Neuronal stem cell (in vitro differentiated cells): ENCODE results near the gene DRGX.

ENCODE experiments used
- DNase-seq: peaks from one replicate; pipeline ENCODE4 v3.0.0-alpha.2; 2013; ENCODE audit warnings: low spot score
- H2AFZ ChIP-seq: one replicate; pipeline ENCODE4 v1.6.1; 2013; ENCODE audit warnings: mild to moderate bottlenecking, low read length, inconsistent platforms
- H2AK5ac ChIP-seq: 2 replicates; pipeline ENCODE4 v1.6.1; 2013; ENCODE audit warnings: low read depth, mild to moderate bottlenecking, inconsistent platforms, low read length, moderate library complexity, mixed read lengths
- H2BK120ac ChIP-seq: 2 replicates; pipeline ENCODE4 v1.6.1; 2013; ENCODE audit warnings: low read depth, mild to moderate bottlenecking, inconsistent platforms, low read length, moderate library complexity, mixed read lengths
- H2BK12ac ChIP-seq: one replicate; pipeline ENCODE4 v1.6.1; 2013; ENCODE audit warnings: low read length, inconsistent platforms
- H2BK15ac ChIP-seq: 2 replicates; pipeline ENCODE4 v1.6.1; 2013; ENCODE audit warnings: mild to moderate bottlenecking, low read length, inconsistent platforms, mixed read lengths
- H2BK5ac ChIP-seq: one replicate; pipeline ENCODE4 v1.6.1; 2013; ENCODE audit warnings: inconsistent platforms, mild to moderate bottlenecking, low read length, moderate library complexity
- H3K14ac ChIP-seq: one replicate; pipeline ENCODE4 v1.6.1; 2013; ENCODE audit warnings: low read length, inconsistent platforms
- H3K18ac ChIP-seq: 2 replicates; pipeline ENCODE4 v1.6.1; 2013; ENCODE audit warnings: low read length, inconsistent platforms
- H3K23ac ChIP-seq: 2 replicates; pipeline ENCODE4 v1.6.1; 2013; ENCODE audit warnings: low read depth, mild to moderate bottlenecking, mixed read lengths, low read length, inconsistent platforms; ENCODE audit not compliant: poor library complexity
- H3K27ac ChIP-seq: replicated peaks from 3 replicates; pipeline ENCODE4 v1.5.1; 2013; ENCODE audit warnings: low read length, inconsistent platforms
- H3K27me3 ChIP-seq, 3 experiments: 2 replicates each; pipeline ENCODE4 v1.6.1; 2013; ENCODE audit warnings: low read length in 3 of 3, mild to moderate bottlenecking in 2 of 3, inconsistent platforms in 1 of 3, low read depth in 1 of 3, mixed read lengths in 1 of 3, moderate library complexity in 1 of 3; ENCODE audit not compliant: control insufficient read depth in 3 of 3, insufficient read depth in 3 of 3
- H3K36me3 ChIP-seq, 2 donors: replicated peaks in 1 of 2; 2 replicates each; pipeline ENCODE4 v1.6.1; 2013; ENCODE audit warnings: low read length in 2 of 2; ENCODE audit not compliant: control insufficient read depth in 2 of 2, insufficient read depth in 2 of 2
- H3K4ac ChIP-seq: 2 replicates; pipeline ENCODE4 v1.6.1; 2013; ENCODE audit warnings: inconsistent platforms, mild to moderate bottlenecking, low read length, moderate library complexity
- H3K4me1 ChIP-seq, 2 donors: 1 replicate in 1 of 2; 2 replicates in 1 of 2; pipeline ENCODE4 v1.6.1; 2013; ENCODE audit warnings: low read length in 2 of 2, low read depth in 1 of 2; ENCODE audit not compliant: control insufficient read depth in 2 of 2, insufficient read depth in 1 of 2
- H3K4me2 ChIP-seq: one replicate; pipeline ENCODE4 v1.6.1; 2013; ENCODE audit warnings: mild to moderate bottlenecking, low read length, inconsistent platforms; ENCODE audit not compliant: insufficient read depth, poor library complexity, severe bottlenecking
- H3K4me3 ChIP-seq, 2 donors: 2 replicates each; pipeline ENCODE4 v1.5.1; 2013; ENCODE audit warnings: low read length in 2 of 2, mild to moderate bottlenecking in 2 of 2, inconsistent platforms in 1 of 2, moderate library complexity in 1 of 2
- H3K79me1 ChIP-seq: one replicate; pipeline ENCODE4 v1.6.1; 2013; ENCODE audit warnings: low read depth, mild to moderate bottlenecking, inconsistent platforms, low read length, moderate library complexity
- H3K9ac ChIP-seq: one replicate; pipeline ENCODE4 v1.6.1; 2013; ENCODE audit warnings: mild to moderate bottlenecking, low read depth, low read length, inconsistent platforms; ENCODE audit not compliant: poor library complexity
- H3K9me3 ChIP-seq, 2 donors: replicated peaks in 1 of 2; 2 replicates each; pipeline versions ENCODE3 to v1.6.1; 2013; ENCODE audit warnings: low read length in 2 of 2, mild to moderate bottlenecking in 2 of 2, inconsistent platforms in 1 of 2, low read depth in 1 of 2, mixed read lengths in 1 of 2, moderate library complexity in 1 of 2; ENCODE audit not compliant: control insufficient read depth in 2 of 2, insufficient read depth in 1 of 2
- H4K8ac ChIP-seq: one replicate; pipeline ENCODE4 v1.6.1; 2013; ENCODE audit warnings: low read depth, mild to moderate bottlenecking, inconsistent platforms, low read length, moderate library complexity
- H4K91ac ChIP-seq: one replicate; pipeline ENCODE4 v1.6.1; 2013; ENCODE audit warnings: low read length, low read depth, mild to moderate bottlenecking, inconsistent platforms; ENCODE audit not compliant: poor library complexity
- WGBS, 2 donors: extraction: QIAGEN DNeasy Blood & Tissue Kit; methylation state at CpG; one replicate each; pipeline ENCODE4 v1.1.7; 2013; ENCODE audit warnings: missing lambda C conversion rate in 2 of 2, mixed read lengths in 1 of 2; ENCODE audit not compliant: insufficient read length in 2 of 2, insufficient replicate concordance in 1 of 2; ENCODE audit errors: extremely low coverage in 2 of 2; 5-methylcytosine and 5-hydroxymethylcytosine counted together

Gene DRGX

DNA sequence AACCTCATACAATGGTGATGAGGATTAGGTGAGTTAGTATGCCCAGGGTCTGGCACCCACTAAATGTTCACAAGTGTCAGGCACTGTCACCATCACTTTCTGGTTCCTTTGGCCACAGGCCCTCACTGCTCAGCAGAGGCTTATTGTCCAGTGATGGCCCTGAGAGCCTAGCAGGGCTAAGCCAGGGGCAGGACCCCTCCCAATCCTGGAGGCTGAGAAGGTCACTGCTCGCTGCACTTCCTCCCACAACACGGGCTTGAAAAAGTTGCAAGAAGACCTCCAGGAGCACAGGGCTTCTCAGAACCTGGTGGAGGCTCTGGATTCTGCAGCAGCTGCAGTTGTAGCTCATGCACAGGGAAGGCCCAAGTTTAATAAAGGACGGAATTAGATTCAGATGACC, 48.1 kb downstream of the DRGX start:
- no peak overlapping the region for H3K14ac ChIP-seq
- no peaks in the 10 kb centered on the region for H3K79me1 ChIP-seq
- H3K9ac ChIP-seq: no peak overlapping the region
- DNase-seq: no peak
- H4K91ac ChIP-seq: no peak overlapping the region
- no peaks in the 10 kb centered on the region for H3K4me1 ChIP-seq
- H3K27me3 ChIP-seq: no peaks in the 10 kb centered on the region
- no peak overlapping the region for H2BK15ac ChIP-seq
- no peak overlapping the region for H2AK5ac ChIP-seq
- no peak overlapping the region for H3K27ac ChIP-seq
- no peaks in the 10 kb centered on the region for H3K36me3 ChIP-seq
- H3K18ac ChIP-seq: no peak overlapping the region
- no peak overlapping the region for H4K8ac ChIP-seq
- H3K9me3 ChIP-seq: no peaks in the 10 kb centered on the region
- no peak overlapping the region for H3K4me2 ChIP-seq
- WGBS, 2 donors: no CpG with 5 or more reads among the region's 3 CpGs
- no peak overlapping the region for H2BK5ac ChIP-seq
- no peak overlapping the region for H3K4ac ChIP-seq
- H2BK12ac ChIP-seq: no peak overlapping the region
- no peak overlapping the region for H2BK120ac ChIP-seq
- H3K23ac ChIP-seq: no peak overlapping the region
- H3K4me3 ChIP-seq: no peak overlapping the region
- H2AFZ ChIP-seq: no peak overlapping the region

DNA sequence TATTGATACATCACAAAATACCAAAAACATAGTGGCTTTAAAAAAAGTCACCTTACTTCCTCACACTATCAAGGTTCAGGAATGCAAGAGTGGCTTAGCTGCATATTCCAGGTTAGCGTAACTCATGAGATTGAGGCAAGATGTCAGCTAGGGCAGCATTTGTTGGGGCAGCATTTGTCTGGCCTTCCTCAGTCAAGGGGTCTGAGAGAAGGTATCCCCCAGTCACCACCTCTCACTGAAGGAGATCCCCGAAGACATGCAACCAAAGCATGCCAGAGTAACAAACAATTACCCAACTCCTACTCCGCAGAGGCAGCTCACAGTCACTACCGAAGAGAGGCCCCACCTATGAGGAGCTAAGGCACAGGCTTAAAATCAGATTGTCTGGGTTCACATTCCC, 48.5 kb downstream of the DRGX start:
- no peak overlapping the region for H3K9ac ChIP-seq
- no peak overlapping the region for H2BK5ac ChIP-seq
- no peak overlapping the region for H3K14ac ChIP-seq
- no peak overlapping the region for H4K8ac ChIP-seq
- no peak overlapping the region for H3K4me2 ChIP-seq
- H4K91ac ChIP-seq: no peak overlapping the region
- no peak overlapping the region for H2AK5ac ChIP-seq
- H3K18ac ChIP-seq: no peak overlapping the region
- no CpG with 5 or more reads among the region's 4 CpGs for WGBS, 2 donors
- DNase-seq: no peak
- no peak overlapping the region for H3K27ac ChIP-seq
- no peaks in the 10 kb centered on the region for H3K36me3 ChIP-seq
- no peak overlapping the region for H2AFZ ChIP-seq
- no peaks in the 10 kb centered on the region for H3K27me3 ChIP-seq
- no peaks in the 10 kb centered on the region for H3K4me1 ChIP-seq
- no peaks in the 10 kb centered on the region for H3K79me1 ChIP-seq
- no peak overlapping the region for H2BK12ac ChIP-seq
- H2BK15ac ChIP-seq: no peak overlapping the region
- no peak overlapping the region for H2BK120ac ChIP-seq
- no peak overlapping the region for H3K4ac ChIP-seq
- no peaks in the 10 kb centered on the region for H3K9me3 ChIP-seq
- no peak overlapping the region for H3K4me3 ChIP-seq
- no peak overlapping the region for H3K23ac ChIP-seq

DNA sequence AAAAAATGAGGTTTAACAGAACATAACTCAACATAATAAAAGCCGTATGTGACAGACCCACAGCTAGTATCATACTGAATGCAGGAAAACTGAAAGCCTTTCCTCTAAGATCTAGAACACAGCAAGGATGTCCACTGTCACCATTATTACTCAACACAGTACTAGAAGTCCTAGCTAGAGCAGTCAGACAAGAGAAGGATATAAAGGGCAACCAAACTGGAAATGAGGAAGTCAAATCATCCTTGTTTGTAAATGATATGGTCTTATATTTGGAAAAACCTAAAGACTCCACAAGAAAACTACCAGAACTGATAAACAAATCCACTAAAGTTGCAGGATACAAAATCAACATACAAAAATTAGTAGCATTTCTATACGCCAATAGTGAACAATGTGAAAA, 51.0 kb downstream of the DRGX start:
- no peak overlapping the region for H2AK5ac ChIP-seq
- H2BK12ac ChIP-seq: no peak overlapping the region
- H3K23ac ChIP-seq: no peak overlapping the region
- H3K18ac ChIP-seq: no peak overlapping the region
- WGBS, 2 donors: no CpG with 5 or more reads among the region's 2 CpGs
- H2BK15ac ChIP-seq: no peak overlapping the region
- H3K79me1 ChIP-seq: no peaks in the 10 kb centered on the region
- H3K4ac ChIP-seq: no peak overlapping the region
- no peaks in the 10 kb centered on the region for H3K4me1 ChIP-seq
- no peak overlapping the region for H3K9ac ChIP-seq
- H2BK120ac ChIP-seq: no peak overlapping the region
- H3K36me3 ChIP-seq: no peaks in the 10 kb centered on the region
- no peak overlapping the region for H4K91ac ChIP-seq
- DNase-seq: no peak
- H2AFZ ChIP-seq: no peak overlapping the region
- H3K14ac ChIP-seq: no peak overlapping the region
- no peak overlapping the region for H2BK5ac ChIP-seq
- H3K4me3 ChIP-seq: no peak overlapping the region
- no peak overlapping the region for H3K4me2 ChIP-seq
- no peaks in the 10 kb centered on the region for H3K9me3 ChIP-seq
- no peaks in the 10 kb centered on the region for H3K27me3 ChIP-seq
- no peak overlapping the region for H3K27ac ChIP-seq
- no peak overlapping the region for H4K8ac ChIP-seq

DNA sequence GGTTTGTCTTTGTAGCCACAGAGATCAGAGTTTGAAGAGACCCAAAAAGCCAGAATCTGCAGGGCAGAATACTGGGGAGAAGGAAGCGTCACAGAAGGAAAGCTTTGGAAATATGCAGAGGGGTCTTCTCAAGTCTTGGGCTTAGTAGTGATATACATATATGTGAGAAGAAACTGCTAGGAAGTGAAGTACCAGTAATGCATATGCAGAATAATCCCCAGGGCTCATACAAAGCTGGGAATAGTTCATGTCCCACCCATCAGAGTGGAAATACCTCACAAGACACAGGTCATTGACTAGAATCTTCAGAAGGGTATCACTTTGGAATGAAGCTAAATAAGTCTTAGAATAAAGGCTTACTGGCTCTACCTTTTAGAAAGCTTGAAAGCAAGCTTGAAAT, 57.3 kb downstream of the DRGX start:
- Histone ChIP-seq H2BK5ac (no peak overlapping the region), H2BK120ac (no peak overlapping the region), H3K79me1 (no peaks in the 10 kb centered on the region), H3K9me3 (no peaks in the 10 kb centered on the region), H3K18ac (no peak overlapping the region), H3K4me1 (no peaks in the 10 kb centered on the region), H3K4me3 (no peak overlapping the region), H2AK5ac (no peak overlapping the region), H4K91ac (no peak overlapping the region), H3K27ac (no peak overlapping the region), H3K27me3 (no peaks in the 10 kb centered on the region), H2BK15ac (no peak overlapping the region), H2BK12ac (no peak overlapping the region), H3K14ac (no peak overlapping the region), H3K4me2 (no peak overlapping the region), H2AFZ (no peak overlapping the region), H3K4ac (no peak overlapping the region), H3K23ac (no peak overlapping the region), H3K9ac (no peak overlapping the region), H3K36me3 (no peaks in the 10 kb centered on the region), H4K8ac (no peak overlapping the region)
- no peak for DNase-seq
- no CpG with 5 or more reads among the region's 1 CpG for WGBS, 2 donors
